RWPE1 (cell line): ENCODE data around the gene SWT1.
A peak's percentile ranks its signal among the peaks of the same experiment; 100 is the strongest.

Source experiments
- CTCF ChIA-PET: fragments of 350-600 bp; sonication (Branson Sonifier 250); formaldehyde crosslinking; extraction: SDS; loops from one replicate; lab custom pipeline; 2021; lab: Yijun Ruan, JAX
- POLR2A ChIA-PET: fragments of 400-600 bp; formaldehyde crosslinking; extraction: SDS; loops from one replicate; lab custom pipeline; 2020; ENCODE audit warnings: antibody characterized with exemption; ENCODE audit not compliant: low non-redundant PET; lab: Yijun Ruan, JAX
- DNase-seq: peaks from one replicate; pipeline ENCODE4 v3.0.0; 2012; ENCODE audit warnings: low spot score
- H3K27ac ChIP-seq: fragments of 450-650 bp; 2 replicates; pipeline ENCODE4 v1.5.1; 2017
- TF ChIP-seq, protein P1 (sequence below): fragments of 450-650 bp; conservative IDR thresholded peaks from 2 replicates; pipeline ENCODE4 v1.5.1; 2017; ENCODE audit warnings: low read depth, mild to moderate bottlenecking

SWT1 gene

DNA sequence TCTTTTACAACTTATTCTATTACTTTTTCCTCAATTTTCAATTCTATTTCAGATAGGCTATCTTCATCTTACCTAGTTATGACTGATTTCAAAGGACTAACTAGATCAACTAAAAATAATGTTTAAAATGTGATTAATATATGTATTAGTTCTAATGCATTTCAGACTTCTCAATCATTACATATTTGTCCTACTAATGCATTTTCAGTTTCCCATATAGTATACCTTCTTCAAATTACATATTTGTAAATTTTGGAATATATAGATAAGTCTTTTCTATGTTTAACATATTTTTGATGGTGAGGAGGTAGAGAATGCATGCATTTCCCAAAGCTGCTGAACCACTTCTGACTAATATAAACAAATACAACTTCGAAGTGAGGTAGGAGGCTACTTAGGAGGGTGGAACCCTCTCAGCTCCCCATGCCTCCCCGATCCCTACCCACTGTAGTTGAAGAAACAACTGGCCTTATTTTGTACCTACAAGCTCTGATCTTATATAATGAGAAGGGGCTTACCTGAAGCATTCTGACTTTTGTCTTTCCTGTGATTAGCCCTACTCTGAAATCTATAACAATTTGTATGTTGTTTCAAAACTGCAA, 2.0 kb upstream of the SWT1 start:
- no peak for DNase-seq
- no peak overlapping the region for H3K27ac ChIP-seq
- ChIA-PET CTCF (interaction anchor here (0.6 to 1.2 kb wide), 2 partner anchors 10 to 22 kb away, joined by 3 read pairs; no protein-coding TSS in a partner anchor), POLR2A (no interaction called here)
- TF ChIP-seq, protein P1, sequence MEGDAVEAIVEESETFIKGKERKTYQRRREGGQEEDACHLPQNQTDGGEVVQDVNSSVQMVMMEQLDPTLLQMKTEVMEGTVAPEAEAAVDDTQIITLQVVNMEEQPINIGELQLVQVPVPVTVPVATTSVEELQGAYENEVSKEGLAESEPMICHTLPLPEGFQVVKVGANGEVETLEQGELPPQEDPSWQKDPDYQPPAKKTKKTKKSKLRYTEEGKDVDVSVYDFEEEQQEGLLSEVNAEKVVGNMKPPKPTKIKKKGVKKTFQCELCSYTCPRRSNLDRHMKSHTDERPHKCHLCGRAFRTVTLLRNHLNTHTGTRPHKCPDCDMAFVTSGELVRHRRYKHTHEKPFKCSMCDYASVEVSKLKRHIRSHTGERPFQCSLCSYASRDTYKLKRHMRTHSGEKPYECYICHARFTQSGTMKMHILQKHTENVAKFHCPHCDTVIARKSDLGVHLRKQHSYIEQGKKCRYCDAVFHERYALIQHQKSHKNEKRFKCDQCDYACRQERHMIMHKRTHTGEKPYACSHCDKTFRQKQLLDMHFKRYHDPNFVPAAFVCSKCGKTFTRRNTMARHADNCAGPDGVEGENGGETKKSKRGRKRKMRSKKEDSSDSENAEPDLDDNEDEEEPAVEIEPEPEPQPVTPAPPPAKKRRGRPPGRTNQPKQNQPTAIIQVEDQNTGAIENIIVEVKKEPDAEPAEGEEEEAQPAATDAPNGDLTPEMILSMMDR, result no peak

DNA sequence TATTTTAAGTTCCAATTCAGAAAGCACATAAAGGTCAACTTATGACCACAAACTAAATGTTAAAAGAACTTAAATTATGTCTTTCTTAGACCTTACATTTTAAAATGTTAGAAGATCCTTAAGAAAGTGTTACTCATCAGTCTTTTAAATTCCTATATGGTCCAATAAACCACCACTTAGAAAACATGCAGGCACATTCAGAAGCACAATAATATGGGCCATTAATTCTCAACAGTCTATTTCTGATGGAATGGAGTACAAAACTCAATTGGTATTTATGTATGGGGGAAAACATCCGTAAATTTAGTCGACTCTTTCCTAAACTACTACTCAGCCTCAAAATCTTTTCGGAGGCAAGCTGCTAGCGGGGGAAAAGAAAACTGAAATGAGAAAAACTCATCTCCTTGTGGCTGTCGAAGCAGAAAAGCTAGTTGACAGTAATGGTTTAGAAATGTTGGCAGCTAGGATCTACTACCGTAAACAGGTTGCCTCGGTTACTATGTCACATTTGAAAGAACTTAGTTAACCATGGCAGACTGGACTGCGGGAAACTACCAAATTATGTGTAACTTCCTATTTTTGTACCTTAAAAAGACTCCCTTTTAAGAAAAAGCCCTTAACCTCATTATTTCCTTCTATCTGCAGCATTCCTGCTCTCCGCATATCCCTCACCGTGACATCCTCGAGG, 1.2 kb upstream of the SWT1 start:
- DNase-seq, result no peak
- POLR2A ChIA-PET, result no interaction called here
- CTCF ChIA-PET, result interaction anchor here (0.6 to 0.7 kb wide), 2 partner anchors 22 to 84 kb away, joined by 3 read pairs; no protein-coding TSS in a partner anchor

DNA sequence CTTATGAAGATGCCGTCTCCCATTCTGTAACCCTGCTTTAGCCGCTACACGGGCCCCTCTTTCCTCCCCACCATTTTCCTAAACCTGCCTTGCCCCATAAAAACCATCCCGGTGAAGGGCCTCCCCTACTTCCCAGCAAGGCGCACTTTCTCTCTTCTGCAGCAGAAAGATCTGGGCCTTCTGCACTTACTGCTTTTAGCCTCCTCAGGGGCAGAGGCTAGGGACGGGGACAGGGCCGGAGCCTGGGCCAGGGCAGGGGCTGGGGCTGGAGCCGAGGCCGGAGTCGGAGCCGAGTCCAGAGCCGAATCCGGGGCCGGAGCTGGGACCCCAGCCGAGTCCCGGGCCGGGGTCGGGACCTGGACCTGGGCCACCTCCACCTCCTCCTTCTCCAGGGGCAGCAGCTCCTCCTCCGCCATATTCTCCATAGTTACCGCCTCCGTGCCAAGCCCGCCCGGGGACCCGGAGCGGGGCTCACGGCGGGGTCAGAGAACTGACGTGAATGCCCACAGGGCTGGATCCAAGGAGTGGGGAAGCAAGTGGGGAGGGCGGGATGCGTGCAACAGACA, 596 bp upstream of the SWT1 start:
- ChIA-PET POLR2A (no interaction called here), CTCF (interaction anchor here (0.7 kb wide), 1 partner anchor 84 kb away, joined by 3 read pairs; no protein-coding TSS in a partner anchor)
- H3K27ac ChIP-seq, result peak overlapping the region; percentile 91
- TF ChIP-seq, protein P1, result no peak
- no peak for DNase-seq

More for the DNA sequence above, 1.2 kb upstream of the SWT1 start:
- TF ChIP-seq, protein P1, result no peak
- H3K27ac ChIP-seq, result peak overlapping the region; percentile 91

DNA sequence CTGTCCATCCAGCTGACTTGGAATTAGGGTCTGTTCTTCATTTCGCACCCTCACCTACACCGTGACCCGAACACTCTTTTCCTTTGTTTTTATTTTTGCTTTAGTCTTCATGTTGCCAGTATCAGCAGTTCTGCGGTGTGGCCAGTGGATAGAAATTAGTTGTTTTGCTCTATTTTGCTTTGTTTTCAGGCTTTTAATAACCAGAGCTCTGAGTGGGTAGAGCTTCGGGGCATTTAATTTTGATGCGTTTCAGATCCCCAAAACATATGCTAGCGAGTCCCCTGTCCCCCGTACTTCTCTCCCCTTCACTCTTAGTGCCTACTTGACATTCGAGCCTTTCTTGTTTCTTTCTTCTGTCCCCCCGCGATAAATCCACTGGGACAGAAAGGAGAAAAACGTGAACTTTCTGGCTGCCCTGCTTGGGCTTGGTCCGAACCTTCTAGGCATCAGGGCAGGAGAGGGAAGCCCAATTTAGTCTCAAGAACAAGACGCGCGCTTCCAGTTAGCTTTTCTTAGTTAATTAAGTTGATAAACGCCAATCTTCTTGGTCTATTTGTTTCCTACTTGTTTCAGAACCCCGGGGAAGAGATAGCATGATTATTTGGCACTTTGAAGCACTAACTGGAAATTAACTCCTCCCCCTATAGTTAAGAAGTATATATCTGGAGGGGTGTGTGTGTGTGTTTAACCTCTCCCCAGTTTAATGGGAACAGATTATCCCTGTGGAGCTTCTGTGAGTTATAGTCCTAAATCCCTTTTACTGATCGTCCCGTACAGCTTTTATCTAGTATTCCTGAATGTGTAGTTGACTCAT, 839 bp downstream of the SWT1 start:
- POLR2A ChIA-PET, result no interaction called here
- DNase-seq, result no peak
- peak overlapping the region; percentile 91 for H3K27ac ChIP-seq
- TF ChIP-seq, protein P1, result no peak
- CTCF ChIA-PET, result interaction anchor here (0.7 to 1.7 kb wide), 3 partner anchors 12 to 523 kb away, joined by 3 to 5 read pairs (median 4); no protein-coding TSS in a partner anchor

DNA sequence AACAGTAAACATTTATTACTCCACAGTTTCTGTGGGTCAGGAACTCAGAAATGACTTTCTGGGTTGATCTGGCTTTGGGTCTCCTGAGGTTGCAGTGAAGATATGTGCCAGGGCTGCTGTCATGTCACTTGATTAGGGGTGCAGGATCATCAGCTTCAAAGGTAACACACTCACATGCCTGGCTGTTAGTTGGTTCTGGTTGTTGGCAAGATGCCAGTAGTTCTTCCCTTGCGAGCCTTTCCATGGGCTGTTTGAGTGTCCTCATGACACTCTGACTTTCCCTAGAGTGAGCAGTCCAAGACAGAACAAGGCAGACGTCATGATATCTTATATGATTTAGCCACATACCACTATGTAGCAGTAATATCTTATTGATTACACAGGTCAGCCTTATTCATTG, 1.8 kb downstream of the SWT1 start:
- DNase-seq, result no peak
- TF ChIP-seq, protein P1, result no peak
- POLR2A ChIA-PET, result no interaction called here
- CTCF ChIA-PET, result interaction anchor here (0.6 to 1.7 kb wide), 3 partner anchors 11 to 996 kb away, joined by 4 to 5 read pairs (median 4); no protein-coding TSS in a partner anchor
- no peak overlapping the region for H3K27ac ChIP-seq

DNA sequence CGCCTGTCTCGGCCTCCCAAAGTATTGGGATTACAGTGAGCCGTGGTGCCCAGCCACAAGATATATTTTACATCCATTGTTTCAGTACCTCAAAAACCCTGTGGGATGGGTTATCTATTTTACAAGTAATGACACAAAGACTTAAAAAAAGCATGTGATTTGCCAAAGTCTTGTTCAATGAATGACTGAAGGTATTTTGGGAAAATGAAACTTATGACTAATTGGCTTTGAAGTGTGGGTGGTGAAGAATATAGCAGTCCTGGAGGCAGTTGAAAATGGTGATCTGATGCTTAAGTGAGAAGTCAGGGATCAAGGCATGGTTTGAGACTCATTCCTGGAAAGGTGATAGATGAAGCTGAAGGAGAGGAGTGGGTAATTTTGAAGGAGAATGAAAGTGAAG, 3.0 kb downstream of the SWT1 start:
- CTCF ChIA-PET, result no interaction called here
- no peak for DNase-seq
- POLR2A ChIA-PET, result no interaction called here
- H3K27ac ChIP-seq, result no peak overlapping the region
- TF ChIP-seq, protein P1, result no peak
